Endothelial cell (in vitro differentiated cells): Measurements from ENCODE around the gene DEFB129. TPM values are rescaled to one million over a fixed set of nuclear protein-coding genes. Genes with fewer than 3 reads are reported as not detected.

Source experiments
- DNase-seq: peaks from one replicate; pipeline ENCODE4 v3.0.0; 2021; ENCODE audit warnings: low spot score
- H3K27ac Mint-ChIP-seq: one replicate; pipeline ENCODE4 v1.8.0; 2021; ENCODE audit warnings: mixed read lengths, inconsistent platforms; ENCODE audit not compliant: unreplicated experiment
- H3K27me3 Mint-ChIP-seq: one replicate; pipeline ENCODE4 v1.8.0; 2021; ENCODE audit warnings: mild to moderate bottlenecking, moderate library complexity, mixed read lengths, inconsistent platforms; ENCODE audit not compliant: unreplicated experiment
- H3K36me3 Mint-ChIP-seq: one replicate; pipeline ENCODE4 v1.8.0; 2021; ENCODE audit warnings: mild to moderate bottlenecking, low read depth, mixed read lengths, inconsistent platforms; ENCODE audit not compliant: unreplicated experiment
- H3K4me1 Mint-ChIP-seq: one replicate; pipeline ENCODE4 v1.8.0; 2021; ENCODE audit warnings: mild to moderate bottlenecking, mixed read lengths, inconsistent platforms; ENCODE audit not compliant: unreplicated experiment
- H3K4me3 Mint-ChIP-seq: one replicate; pipeline ENCODE4 v1.8.0; 2021; ENCODE audit warnings: mild to moderate bottlenecking, mixed read lengths, inconsistent platforms; ENCODE audit not compliant: unreplicated experiment
- H3K9me3 Mint-ChIP-seq: one replicate; pipeline ENCODE4 v1.8.0; 2021; ENCODE audit warnings: mixed read lengths, inconsistent platforms; ENCODE audit not compliant: unreplicated experiment
- CTCF ChIP-seq: fragments of 200-600 bp; sonication (generic); IDR thresholded peaks from one replicate; pipeline ENCODE4 v1.5.0; 2021; ENCODE audit warnings: antibody characterized with exemption; ENCODE audit not compliant: unreplicated experiment
- total RNA-seq: library from RNA; stranded (reverse); fragmentation: NEBNext Ultra II Directional; extraction: Animal tissue kit (Norgen Biotek cat#: 25700); gene quantifications from one replicate; pipeline ENCODE4 v1.2.1, GENCODE V29; 2021; ENCODE audit not compliant: unreplicated experiment

The DEFB129 gene
- total RNA-seq, 1 donor from 2014 or later = not detected

GRCh38 chr20:258963-259362, 31.9 kb downstream of the DEFB129 start:
- DNase-seq = no peak
- Mint-ChIP-seq H3K36me3 (peaks cover 3% of the 10 kb centered on the region), H3K27me3 (peaks cover 7% of the 10 kb centered on the region), H3K4me1 (no peaks in the 10 kb centered on the region), H3K27ac (no peak overlapping the region), H3K9me3 (no peaks in the 10 kb centered on the region), H3K4me3 (no peak overlapping the region)
- TF ChIP-seq CTCF = no peak

- TF ChIP-seq CTCF = no peak
- H3K4me3 Mint-ChIP-seq = no peak overlapping the region
- peaks cover 3% of the 10 kb centered on the region for H3K36me3 Mint-ChIP-seq
- no peak overlapping the region for H3K27ac Mint-ChIP-seq
- no peaks in the 10 kb centered on the region for H3K9me3 Mint-ChIP-seq
- H3K4me1 Mint-ChIP-seq = no peaks in the 10 kb centered on the region
- H3K27me3 Mint-ChIP-seq = peaks cover 3% of the 10 kb centered on the region
- DNase-seq = no peak
Measured at GRCh38 chr20:259981-260380, 32.9 kb downstream of the DEFB129 start.

- Mint-ChIP-seq H3K9me3 (no peaks in the 10 kb centered on the region), H3K27me3 (peaks cover 3% of the 10 kb centered on the region), H3K4me3 (no peak overlapping the region), H3K27ac (no peak overlapping the region), H3K4me1 (peaks cover 3% of the 10 kb centered on the region), H3K36me3 (no peaks in the 10 kb centered on the region)
- no peak for TF ChIP-seq CTCF
- no peak for DNase-seq
Measured at GRCh38 chr20:263701-264100, 36.6 kb downstream of the DEFB129 start.

- Mint-ChIP-seq H3K4me3 (peak overlapping the region; percentile 44), H3K4me1 (peaks cover 3% of the 10 kb centered on the region), H3K27me3 (peaks cover 4% of the 10 kb centered on the region), H3K9me3 (no peaks in the 10 kb centered on the region), H3K27ac (no peak overlapping the region), H3K36me3 (no peaks in the 10 kb centered on the region)
- TF ChIP-seq CTCF = peak; percentile 95
- peak; percentile 95 for DNase-seq
Measured at GRCh38 chr20:266596-267562, 39.8 kb downstream of the DEFB129 start.

- Mint-ChIP-seq H3K4me1 (peaks cover 3% of the 10 kb centered on the region), H3K27me3 (peaks cover 8% of the 10 kb centered on the region), H3K36me3 (peaks cover 5% of the 10 kb centered on the region), H3K9me3 (no peaks in the 10 kb centered on the region), H3K27ac (no peak overlapping the region), H3K4me3 (no peak overlapping the region)
- TF ChIP-seq CTCF = no peak
- DNase-seq = no peak
Measured at GRCh38 chr20:270517-270916, 43.5 kb downstream of the DEFB129 start.
